Measurements from ENCODE around the gene ARHGAP6.

Gene ARHGAP6

DNA sequence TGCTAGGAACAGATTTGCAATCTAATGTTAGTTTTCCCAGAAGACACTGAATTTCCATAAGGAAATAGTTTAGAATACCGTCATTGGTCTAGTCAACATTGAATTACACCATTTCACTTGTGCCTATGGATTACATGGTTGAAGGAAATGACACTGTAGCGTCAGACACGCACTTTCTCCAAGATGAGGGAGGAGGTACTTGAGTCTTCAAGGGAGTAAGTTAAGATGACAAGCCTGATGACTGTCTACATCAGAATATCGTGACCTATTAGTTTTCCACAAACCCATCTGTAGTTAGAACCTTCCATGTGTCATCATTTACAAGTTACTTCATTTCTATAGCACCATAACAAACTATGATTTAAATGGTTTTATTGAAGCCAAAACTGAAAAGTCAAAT is 218.8 kb downstream of the ARHGAP6 start:
- Histone ChIP-seq H3K79me1 (ENCODE audit: low read depth, low read length) (no peaks in the 10 kb centered on the region), H3K14ac (ENCODE audit: low read length) (no peak overlapping the region), H4K8ac (ENCODE audit: low read depth, low read length) (no peak overlapping the region), H3K4me3 (ENCODE audit: low read length in 2 of 2) (no peak overlapping the region), H3K27ac (replicated peaks; ENCODE audit: low read length) (no peak overlapping the region), H2AFZ (ENCODE audit: low read length) (no peak overlapping the region), H3K9ac (ENCODE audit: low read depth, low read length, poor library complexity) (no peak overlapping the region), H2BK120ac (ENCODE audit: low read depth, low read length) (no peak overlapping the region), H3K4me1 (ENCODE audit: control insufficient read depth in 2 of 2, insufficient read depth in 1 of 2, low read depth in 1 of 2, low read length in 2 of 2) (no peaks in the 10 kb centered on the region), H2AK5ac (ENCODE audit: low read depth, low read length) (no peak overlapping the region), H2BK5ac (ENCODE audit: low read length) (no peak overlapping the region), H3K18ac (ENCODE audit: low read length) (no peak overlapping the region), H3K4me2 (ENCODE audit: insufficient read depth, low read length, poor library complexity, severe bottlenecking) (no peak overlapping the region), H4K91ac (ENCODE audit: low read depth, low read length, poor library complexity) (no peak overlapping the region), H2BK15ac (ENCODE audit: low read length) (no peak overlapping the region), H3K27me3 (ENCODE audit: control insufficient read depth in 3 of 3, insufficient read depth in 3 of 3, low read depth in 1 of 3, low read length in 3 of 3) (no peaks in the 10 kb centered on the region), H2BK12ac (ENCODE audit: low read length) (no peak overlapping the region), H3K4ac (ENCODE audit: low read length) (no peak overlapping the region), H3K9me3 (replicated peaks in 1 of 2; ENCODE audit: control insufficient read depth in 2 of 2, insufficient read depth in 1 of 2, low read depth in 1 of 2, low read length in 2 of 2) (no peaks in the 10 kb centered on the region), H3K23ac (ENCODE audit: low read depth, low read length, poor library complexity) (no peak overlapping the region), H3K36me3 (replicated peaks in 1 of 2; ENCODE audit: control insufficient read depth in 2 of 2, insufficient read depth in 2 of 2, low read length in 2 of 2) (no peaks in the 10 kb centered on the region)
- no CpG with 5 or more reads among the region's 4 CpGs for WGBS, 2 donors (ENCODE audit: extremely low coverage in 2 of 2, insufficient read length in 2 of 2, insufficient replicate concordance in 1 of 2)
- no peak for DNase-seq (ENCODE audit: low spot score)

DNA sequence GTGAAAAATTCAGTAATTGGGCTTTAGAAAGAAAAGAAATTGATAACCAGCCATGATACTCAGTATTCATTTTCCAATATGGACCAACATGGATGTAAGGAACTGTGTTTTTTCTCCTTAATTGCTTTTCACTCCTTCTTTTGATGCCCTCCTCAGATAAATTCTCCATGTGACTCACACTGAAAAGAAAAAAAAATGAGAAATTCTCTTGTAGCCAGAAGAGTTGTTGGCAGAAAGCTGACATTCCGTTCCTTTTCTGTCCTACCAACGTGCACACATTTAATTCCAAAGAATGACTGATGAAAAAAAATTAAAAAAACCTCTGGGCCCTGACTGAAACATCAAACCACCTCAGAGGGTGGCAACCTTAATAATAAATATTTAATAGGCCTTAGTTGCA is 219.4 kb downstream of the ARHGAP6 start:
- Histone ChIP-seq H3K4ac (ENCODE audit: low read length) (no peak overlapping the region), H2BK120ac (ENCODE audit: low read depth, low read length) (no peak overlapping the region), H3K23ac (ENCODE audit: low read depth, low read length, poor library complexity) (no peak overlapping the region), H3K27me3 (ENCODE audit: control insufficient read depth in 3 of 3, insufficient read depth in 3 of 3, low read depth in 1 of 3, low read length in 3 of 3) (no peaks in the 10 kb centered on the region), H2BK12ac (ENCODE audit: low read length) (no peak overlapping the region), H4K8ac (ENCODE audit: low read depth, low read length) (no peak overlapping the region), H3K14ac (ENCODE audit: low read length) (no peak overlapping the region), H3K79me1 (ENCODE audit: low read depth, low read length) (no peaks in the 10 kb centered on the region), H2BK15ac (ENCODE audit: low read length) (no peak overlapping the region), H2AK5ac (ENCODE audit: low read depth, low read length) (no peak overlapping the region), H2BK5ac (ENCODE audit: low read length) (no peak overlapping the region), H3K9me3 (replicated peaks in 1 of 2; ENCODE audit: control insufficient read depth in 2 of 2, insufficient read depth in 1 of 2, low read depth in 1 of 2, low read length in 2 of 2) (no peaks in the 10 kb centered on the region), H3K4me3 (ENCODE audit: low read length in 2 of 2) (no peak overlapping the region), H3K18ac (ENCODE audit: low read length) (no peak overlapping the region), H3K4me2 (ENCODE audit: insufficient read depth, low read length, poor library complexity, severe bottlenecking) (no peak overlapping the region), H3K27ac (replicated peaks; ENCODE audit: low read length) (no peak overlapping the region), H3K36me3 (replicated peaks in 1 of 2; ENCODE audit: control insufficient read depth in 2 of 2, insufficient read depth in 2 of 2, low read length in 2 of 2) (no peaks in the 10 kb centered on the region), H3K9ac (ENCODE audit: low read depth, low read length, poor library complexity) (no peak overlapping the region), H4K91ac (ENCODE audit: low read depth, low read length, poor library complexity) (no peak overlapping the region), H3K4me1 (ENCODE audit: control insufficient read depth in 2 of 2, insufficient read depth in 1 of 2, low read depth in 1 of 2, low read length in 2 of 2) (no peaks in the 10 kb centered on the region), H2AFZ (ENCODE audit: low read length) (no peak overlapping the region)
- no CpG with 5 or more reads among the region's 2 CpGs for WGBS, 2 donors (ENCODE audit: extremely low coverage in 2 of 2, insufficient read length in 2 of 2, insufficient replicate concordance in 1 of 2)
- DNase-seq (ENCODE audit: low spot score) = no peak

DNA sequence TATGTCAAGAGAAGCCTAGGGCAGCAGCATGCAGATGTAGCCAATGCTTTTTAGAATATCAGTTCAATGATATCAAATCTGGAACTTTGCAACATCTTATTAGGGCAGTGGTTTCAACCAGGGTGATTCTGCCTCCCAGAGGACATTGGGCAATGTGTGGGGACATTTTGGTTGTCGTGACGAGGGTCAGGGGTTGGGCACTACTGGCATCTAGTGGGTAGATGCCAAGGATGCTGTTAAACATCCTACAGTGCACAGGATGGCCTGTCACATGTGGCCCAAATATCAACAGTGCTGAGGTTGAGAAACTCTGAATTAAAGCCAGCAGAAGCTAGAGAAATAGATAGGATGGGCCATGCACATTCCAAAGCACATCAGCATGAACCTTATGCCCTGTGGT is 220.2 kb downstream of the ARHGAP6 start:
- H3K4ac ChIP-seq (ENCODE audit: low read length) = no peak overlapping the region
- H3K27me3 ChIP-seq (ENCODE audit: control insufficient read depth in 3 of 3, insufficient read depth in 3 of 3, low read depth in 1 of 3, low read length in 3 of 3) = no peaks in the 10 kb centered on the region
- no peaks in the 10 kb centered on the region for H3K79me1 ChIP-seq (ENCODE audit: low read depth, low read length)
- no peak overlapping the region for H3K14ac ChIP-seq (ENCODE audit: low read length)
- no peak overlapping the region for H3K27ac ChIP-seq (replicated peaks; ENCODE audit: low read length)
- H3K4me1 ChIP-seq (ENCODE audit: control insufficient read depth in 2 of 2, insufficient read depth in 1 of 2, low read depth in 1 of 2, low read length in 2 of 2) = no peaks in the 10 kb centered on the region
- H2BK15ac ChIP-seq (ENCODE audit: low read length) = no peak overlapping the region
- H3K4me2 ChIP-seq (ENCODE audit: insufficient read depth, low read length, poor library complexity, severe bottlenecking) = no peak overlapping the region
- H2BK12ac ChIP-seq (ENCODE audit: low read length) = no peak overlapping the region
- H3K9me3 ChIP-seq (replicated peaks in 1 of 2; ENCODE audit: control insufficient read depth in 2 of 2, insufficient read depth in 1 of 2, low read depth in 1 of 2, low read length in 2 of 2) = no peaks in the 10 kb centered on the region
- H2AFZ ChIP-seq (ENCODE audit: low read length) = no peak overlapping the region
- no peak overlapping the region for H2AK5ac ChIP-seq (ENCODE audit: low read depth, low read length)
- H3K36me3 ChIP-seq (replicated peaks in 1 of 2; ENCODE audit: control insufficient read depth in 2 of 2, insufficient read depth in 2 of 2, low read length in 2 of 2) = no peaks in the 10 kb centered on the region
- H2BK120ac ChIP-seq (ENCODE audit: low read depth, low read length) = no peak overlapping the region
- H3K4me3 ChIP-seq (ENCODE audit: low read length in 2 of 2) = no peak overlapping the region
- no peak overlapping the region for H2BK5ac ChIP-seq (ENCODE audit: low read length)
- no peak overlapping the region for H4K8ac ChIP-seq (ENCODE audit: low read depth, low read length)
- no peak overlapping the region for H3K23ac ChIP-seq (ENCODE audit: low read depth, low read length, poor library complexity)
- H3K9ac ChIP-seq (ENCODE audit: low read depth, low read length, poor library complexity) = no peak overlapping the region
- no peak for DNase-seq (ENCODE audit: low spot score)
- H4K91ac ChIP-seq (ENCODE audit: low read depth, low read length, poor library complexity) = no peak overlapping the region
- no CpG with 5 or more reads among the region's 2 CpGs for WGBS, 2 donors (ENCODE audit: extremely low coverage in 2 of 2, insufficient read length in 2 of 2, insufficient replicate concordance in 1 of 2)
- no peak overlapping the region for H3K18ac ChIP-seq (ENCODE audit: low read length)

DNA sequence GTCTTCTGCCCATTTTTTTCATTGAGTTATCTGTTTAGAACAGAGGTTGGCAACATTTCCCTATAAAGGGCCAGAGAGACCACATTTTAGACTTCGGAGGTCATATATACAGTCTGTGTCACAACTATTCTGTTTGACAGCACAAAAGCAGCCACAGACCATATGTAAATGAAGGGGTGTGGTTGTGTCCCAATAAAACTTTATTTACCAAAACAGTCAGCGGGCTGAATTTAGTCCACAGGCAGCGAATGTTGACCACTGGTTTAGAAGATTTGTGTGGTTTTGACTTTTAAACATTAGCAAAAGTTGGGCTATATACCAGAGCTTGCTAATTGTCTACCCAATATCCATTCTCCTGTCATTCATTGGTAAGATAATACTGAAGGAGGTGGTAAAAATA is 221.7 kb downstream of the ARHGAP6 start:
- H3K27ac ChIP-seq (replicated peaks; ENCODE audit: low read length) = no peak overlapping the region
- H2AK5ac ChIP-seq (ENCODE audit: low read depth, low read length) = no peak overlapping the region
- no peak for DNase-seq (ENCODE audit: low spot score)
- no peak overlapping the region for H3K18ac ChIP-seq (ENCODE audit: low read length)
- H3K14ac ChIP-seq (ENCODE audit: low read length) = no peak overlapping the region
- no peak overlapping the region for H2BK12ac ChIP-seq (ENCODE audit: low read length)
- no peak overlapping the region for H4K91ac ChIP-seq (ENCODE audit: low read depth, low read length, poor library complexity)
- no CpG with 5 or more reads among the region's 3 CpGs for WGBS, 2 donors (ENCODE audit: extremely low coverage in 2 of 2, insufficient read length in 2 of 2, insufficient replicate concordance in 1 of 2)
- H3K4me3 ChIP-seq (ENCODE audit: low read length in 2 of 2) = no peak overlapping the region
- no peak overlapping the region for H3K23ac ChIP-seq (ENCODE audit: low read depth, low read length, poor library complexity)
- H3K36me3 ChIP-seq (replicated peaks in 1 of 2; ENCODE audit: control insufficient read depth in 2 of 2, insufficient read depth in 2 of 2, low read length in 2 of 2) = no peaks in the 10 kb centered on the region
- no peak overlapping the region for H3K4me2 ChIP-seq (ENCODE audit: insufficient read depth, low read length, poor library complexity, severe bottlenecking)
- no peak overlapping the region for H4K8ac ChIP-seq (ENCODE audit: low read depth, low read length)
- H3K4ac ChIP-seq (ENCODE audit: low read length) = no peak overlapping the region
- H2AFZ ChIP-seq (ENCODE audit: low read length) = no peak overlapping the region
- H3K4me1 ChIP-seq (ENCODE audit: control insufficient read depth in 2 of 2, insufficient read depth in 1 of 2, low read depth in 1 of 2, low read length in 2 of 2) = no peaks in the 10 kb centered on the region
- H3K79me1 ChIP-seq (ENCODE audit: low read depth, low read length) = no peaks in the 10 kb centered on the region
- no peak overlapping the region for H2BK15ac ChIP-seq (ENCODE audit: low read length)
- H3K9me3 ChIP-seq (replicated peaks in 1 of 2; ENCODE audit: control insufficient read depth in 2 of 2, insufficient read depth in 1 of 2, low read depth in 1 of 2, low read length in 2 of 2) = no peaks in the 10 kb centered on the region
- H2BK5ac ChIP-seq (ENCODE audit: low read length) = no peak overlapping the region
- H3K9ac ChIP-seq (ENCODE audit: low read depth, low read length, poor library complexity) = no peak overlapping the region
- no peak overlapping the region for H2BK120ac ChIP-seq (ENCODE audit: low read depth, low read length)
- H3K27me3 ChIP-seq (ENCODE audit: control insufficient read depth in 3 of 3, insufficient read depth in 3 of 3, low read depth in 1 of 3, low read length in 3 of 3) = no peaks in the 10 kb centered on the region
